Endothelial cell of umbilical vein (primary cell): ENCODE results near the gene TRPM1. TPM values are rescaled to one million over a fixed set of nuclear protein-coding genes. Genes with fewer than 3 reads are reported as not detected.
"Not testable (repeated sequence)": the region's sequence is repeated elsewhere in the genome, so short reads cannot be mapped to it uniquely, and the experiment has no call there.

Experiments
- BruUV-seq: library from RNA; stranded (reverse); fragments of 400-500 nt; replicated peaks from 2 replicates; lab custom pipeline; 2021; lab: Mats Ljungman, UMichigan
- CTCF ChIA-PET: fragments of 300-600, 350-600 bp; sonication (Branson Sonifier 250); formaldehyde crosslinking; loops from one replicate; lab custom pipeline; 2021; ENCODE audit warnings: antibody characterized with exemption, inconsistent platforms; lab: Charles Lee
- POLR2A ChIA-PET: fragments of 300-600, 350-600 bp; sonication (Branson Sonifier 250); formaldehyde crosslinking; loops from one replicate; lab custom pipeline; 2021; ENCODE audit warnings: antibody characterized with exemption, inconsistent platforms; lab: Charles Lee
- DNase-seq: peaks from one replicate; pipeline ENCODE4 v3.0.0-alpha.2; 2011; ENCODE audit warnings: low read depth, low spot score
- FAIRE-seq: peaks from 2 replicates; lab custom pipeline; 2011; peaks lifted over from hg19 to GRCh38; lab: Jason Lieb, UNC
- H2AFZ ChIP-seq: 2 replicates; pipeline ENCODE4 v1.6.0; 2012; ENCODE audit warnings: low read depth, low read length, control low read depth, inconsistent platforms
- H3K27ac ChIP-seq: 2 replicates; pipeline ENCODE4 v1.5.1; 2011; ENCODE audit warnings: low read depth, mild to moderate bottlenecking, control low read depth, low read length, moderate library complexity; ENCODE audit not compliant: insufficient read depth
- H3K27me3 ChIP-seq, 2 experiments: 2 replicates each; pipeline versions ENCODE4 v1.6.0 to v1.6.1; 2011; ENCODE audit warnings: low read length in 2 of 2, mixed read lengths in 1 of 2; ENCODE audit not compliant: control insufficient read depth in 2 of 2, insufficient read depth in 2 of 2
- H3K36me3 ChIP-seq, 2 experiments: 2 replicates in 1 of 2; 3 replicates in 1 of 2; pipeline ENCODE4 v1.5.1; 2011; ENCODE audit warnings: low read length in 2 of 2, mild to moderate bottlenecking in 1 of 2, moderate library complexity in 1 of 2; ENCODE audit not compliant: control insufficient read depth in 2 of 2, insufficient read depth in 2 of 2; ENCODE audit errors: extremely low read depth in 1 of 2
- H3K4me1 ChIP-seq: 3 replicates; pipeline ENCODE4 v1.5.1; 2011; ENCODE audit warnings: mild to moderate bottlenecking, low read length; ENCODE audit not compliant: control insufficient read depth, insufficient read depth; ENCODE audit errors: extremely low read depth
- H3K4me2 ChIP-seq: 2 replicates; pipeline ENCODE4 v1.6.1; 2011; ENCODE audit warnings: low read length, control low read depth, mixed read lengths; ENCODE audit not compliant: insufficient read depth
- H3K4me3 ChIP-seq, 3 experiments: fragments of 200-600 bp in 1 of 3; sonication (generic), shearing (Covaris generic) in 1 of 3; replicated peaks in 1 of 3; 2 replicates each; pipeline ENCODE4 v1.5.1; 2011 to 2016; ENCODE audit warnings: control low read depth in 3 of 3, low read length in 3 of 3, mild to moderate bottlenecking in 2 of 3, inconsistent platforms in 1 of 3, low read depth in 1 of 3, moderate library complexity in 1 of 3; ENCODE audit not compliant: insufficient read depth in 1 of 3
- H3K79me2 ChIP-seq: 2 replicates; pipeline ENCODE4 v1.6.0; 2012; ENCODE audit warnings: low read length, inconsistent platforms; ENCODE audit not compliant: control insufficient read depth, insufficient read depth
- H3K9ac ChIP-seq: replicated peaks from 2 replicates; pipeline ENCODE3; 2011; ENCODE audit warnings: low read length, control low read depth; ENCODE audit not compliant: insufficient read depth; ENCODE audit errors: extremely low read depth
- H3K9me1 ChIP-seq: replicated peaks from 3 replicates; pipeline ENCODE4 v1.6.0; 2011; ENCODE audit warnings: mild to moderate bottlenecking, low read length; ENCODE audit not compliant: control insufficient read depth, insufficient read depth; ENCODE audit errors: extremely low read depth
- H3K9me3 ChIP-seq: replicated peaks from 2 replicates; pipeline ENCODE4 v1.5.1; 2012; ENCODE audit warnings: low read length, inconsistent platforms; ENCODE audit not compliant: control insufficient read depth, insufficient read depth
- H4K20me1 ChIP-seq: replicated peaks from 2 replicates; pipeline ENCODE3; 2011; ENCODE audit warnings: mild to moderate bottlenecking, low read length; ENCODE audit not compliant: control insufficient read depth, insufficient read depth; ENCODE audit errors: extremely low read depth
- EZH2 ChIP-seq: IDR thresholded peaks from 2 replicates; pipeline ENCODE4 v1.6.1; 2012; ENCODE audit warnings: borderline replicate concordance, low read depth, mild to moderate bottlenecking, moderate library complexity, low read length, inconsistent platforms; ENCODE audit not compliant: severe bottlenecking
- FOS ChIP-seq: IDR thresholded peaks from 2 replicates; pipeline ENCODE4 v1.6.1; 2011; ENCODE audit warnings: mild to moderate bottlenecking, low read length, moderate library complexity, borderline replicate concordance; ENCODE audit not compliant: insufficient read depth
- GATA2 ChIP-seq: IDR thresholded peaks from 2 replicates; pipeline ENCODE4 v1.7.0; 2011; ENCODE audit warnings: low read depth, mild to moderate bottlenecking, moderate library complexity, mixed read lengths, low read length; ENCODE audit not compliant: insufficient read length, insufficient read depth
- JUN ChIP-seq: IDR thresholded peaks from 2 replicates; pipeline ENCODE4 v1.6.1; 2011; ENCODE audit warnings: borderline replicate concordance, low read depth; ENCODE audit not compliant: insufficient read length, insufficient read depth
- MYC ChIP-seq: IDR thresholded peaks from one replicate; pipeline ENCODE4 v1.6.1; 2011; ENCODE audit warnings: mild to moderate bottlenecking, low read depth, low read length
- POLR2A ChIP-seq: IDR thresholded peaks from 2 replicates; pipeline ENCODE4 v1.6.1; 2012; ENCODE audit warnings: low read depth, mild to moderate bottlenecking, control low read depth, low read length
- POLR2AphosphoS5 ChIP-seq: IDR thresholded peaks from 2 replicates; pipeline ENCODE4 v1.6.1; 2012; ENCODE audit warnings: low read depth, mild to moderate bottlenecking, control low read depth, low read length, moderate library complexity; ENCODE audit not compliant: insufficient read depth
- dilution Hi-C: fragments of 300-500 bp; cut with MboI; formaldehyde crosslinking; loops from one replicate; pipeline ENCODE4 v1.15.0; 2019; ENCODE audit warnings: low sequenced_read_pairs; ENCODE audit not compliant: extremely low pct_ligation_motif_present
- intact Hi-C: fragments of 100-400 bp; cut with micrococcal nuclease; formaldehyde crosslinking; loops from one replicate; pipeline ENCODE4 v1.10.0; 2022
- polyA plus RNA-seq, 4 experiments: library from polyadenylated mRNA; depleted of rRNA in 3 of 4; stranded (reverse) in 3 of 4; unstranded in 1 of 4; fragments of >200 nt; gene quantifications; 2 replicates each; pipeline versions ENCODE4 v1.2.1 to v1.2.3, GENCODE V29; 2011 to 2012; ENCODE audit warnings: missing spikeins in 1 of 4
- total RNA-seq: library from RNA; stranded (reverse); gene quantifications from 2 replicates; pipeline ENCODE4 v1.2.3, GENCODE V29; 2021
- TF ChIP-seq, protein P1 (sequence below), 2 donors: IDR thresholded peaks; 1 replicate in 1 of 2; 2 replicates in 1 of 2; pipeline ENCODE4 v1.5.1; 2011; ENCODE audit warnings: low read length in 2 of 2, mild to moderate bottlenecking in 2 of 2, moderate library complexity in 2 of 2, control low read depth in 1 of 2, inconsistent platforms in 1 of 2, low read depth in 1 of 2; ENCODE audit not compliant: insufficient read depth in 1 of 2; ENCODE audit errors: extremely low read depth in 1 of 2
- TF ChIP-seq, protein P2 (sequence below): IDR thresholded peaks from 2 replicates; pipeline ENCODE4 v1.6.1; 2011; ENCODE audit not compliant: insufficient read depth, insufficient read length

TRPM1 gene
- total and polyA plus RNA-seq, 2 donors (not counting 3 experiments of a cell fraction or from before 2014, with no cell fraction given): 0.19 TPM; not detected in 1

- Histone ChIP-seq H4K20me1 (no peaks in the 10 kb centered on the region), H2AFZ (no peak overlapping the region), H3K4me1 (no peaks in the 10 kb centered on the region), H3K36me3 (no peaks in the 10 kb centered on the region), H3K4me3 (no peak overlapping the region), H3K4me2 (no peak overlapping the region), H3K9me1 (no peaks in the 10 kb centered on the region), H3K27ac (no peak overlapping the region), H3K79me2 (no peaks in the 10 kb centered on the region), H3K9me3 (no peaks in the 10 kb centered on the region), H3K9ac (no peak overlapping the region), H3K27me3 (no peaks in the 10 kb centered on the region)
- BruUV-seq: no TSS peak
- DNase-seq (no peak), FAIRE-seq (no peak)
- dilution Hi-C loops: no loop called here
- intact Hi-C loops: no loop called here
- ChIA-PET CTCF (interaction anchor here (1.1 kb wide), 1 partner anchor 40 kb away, joined by 4 read pairs; no protein-coding TSS in a partner anchor), POLR2A (no interaction called here)
- TF ChIP-seq EZH2 (no peak), MYC (no peak), JUN (no peak), POLR2AphosphoS5 (no peak), GATA2 (no peak), FOS (no peak), POLR2A (no peak)
- TF ChIP-seq, protein P1, sequence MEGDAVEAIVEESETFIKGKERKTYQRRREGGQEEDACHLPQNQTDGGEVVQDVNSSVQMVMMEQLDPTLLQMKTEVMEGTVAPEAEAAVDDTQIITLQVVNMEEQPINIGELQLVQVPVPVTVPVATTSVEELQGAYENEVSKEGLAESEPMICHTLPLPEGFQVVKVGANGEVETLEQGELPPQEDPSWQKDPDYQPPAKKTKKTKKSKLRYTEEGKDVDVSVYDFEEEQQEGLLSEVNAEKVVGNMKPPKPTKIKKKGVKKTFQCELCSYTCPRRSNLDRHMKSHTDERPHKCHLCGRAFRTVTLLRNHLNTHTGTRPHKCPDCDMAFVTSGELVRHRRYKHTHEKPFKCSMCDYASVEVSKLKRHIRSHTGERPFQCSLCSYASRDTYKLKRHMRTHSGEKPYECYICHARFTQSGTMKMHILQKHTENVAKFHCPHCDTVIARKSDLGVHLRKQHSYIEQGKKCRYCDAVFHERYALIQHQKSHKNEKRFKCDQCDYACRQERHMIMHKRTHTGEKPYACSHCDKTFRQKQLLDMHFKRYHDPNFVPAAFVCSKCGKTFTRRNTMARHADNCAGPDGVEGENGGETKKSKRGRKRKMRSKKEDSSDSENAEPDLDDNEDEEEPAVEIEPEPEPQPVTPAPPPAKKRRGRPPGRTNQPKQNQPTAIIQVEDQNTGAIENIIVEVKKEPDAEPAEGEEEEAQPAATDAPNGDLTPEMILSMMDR (IDR thresholded peaks at IDR 0.05; ENCODE audit: extremely low read depth in 1 of 2, insufficient read depth in 1 of 2, low read depth in 1 of 2, low read length in 2 of 2): no peak
- TF ChIP-seq, protein P2, sequence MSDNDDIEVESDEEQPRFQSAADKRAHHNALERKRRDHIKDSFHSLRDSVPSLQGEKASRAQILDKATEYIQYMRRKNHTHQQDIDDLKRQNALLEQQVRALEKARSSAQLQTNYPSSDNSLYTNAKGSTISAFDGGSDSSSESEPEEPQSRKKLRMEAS: no peak
Measured at GRCh38 chr15:31088672-31089367, 12.7 kb downstream of the TRPM1 start.

DNA sequence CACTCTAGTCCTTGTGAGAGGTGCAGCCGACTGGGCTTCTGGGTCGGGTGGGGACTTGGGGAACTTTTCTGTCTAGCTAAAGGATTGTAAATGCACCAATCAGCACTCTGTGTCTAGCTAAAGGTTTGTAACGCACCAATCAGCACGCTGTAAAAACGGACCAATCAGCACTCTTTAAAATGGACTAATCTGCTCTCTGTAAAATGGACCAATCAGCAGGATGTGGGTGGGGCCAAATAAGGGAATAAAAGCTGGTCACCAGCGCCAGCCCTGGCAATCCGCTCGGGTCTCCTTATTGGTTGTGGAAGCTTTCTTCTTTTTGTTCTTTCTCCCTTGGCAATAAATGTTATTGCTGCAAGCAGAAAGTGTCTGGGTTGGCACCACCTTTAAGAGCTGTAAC lies 13.5 kb downstream of the TRPM1 start:
- H3K4me3 ChIP-seq, H3K9me1 ChIP-seq, H2AFZ ChIP-seq, H3K36me3 ChIP-seq, H3K9me3 ChIP-seq, H3K79me2 ChIP-seq, H3K4me1 ChIP-seq, BruUV-seq, DNase-seq, FAIRE-seq, POLR2A ChIA-PET, intact Hi-C loops, H3K27me3 ChIP-seq, H3K9ac ChIP-seq, H3K27ac ChIP-seq, H4K20me1 ChIP-seq, H3K4me2 ChIP-seq, dilution Hi-C loops: not testable (repeated sequence)
- CTCF ChIA-PET: interaction anchor here (1.1 kb wide), 1 partner anchor 41 kb away, joined by 4 read pairs; no protein-coding TSS in a partner anchor
